Measurements from ENCODE around the gene ZNF783.
A peak's percentile ranks its signal among the peaks of the same experiment; 100 is the strongest.
"Not testable (repeated sequence)": the region's sequence is repeated elsewhere in the genome, so short reads cannot be mapped to it uniquely, and the experiment has no call there.

ZNF783 gene

DNA sequence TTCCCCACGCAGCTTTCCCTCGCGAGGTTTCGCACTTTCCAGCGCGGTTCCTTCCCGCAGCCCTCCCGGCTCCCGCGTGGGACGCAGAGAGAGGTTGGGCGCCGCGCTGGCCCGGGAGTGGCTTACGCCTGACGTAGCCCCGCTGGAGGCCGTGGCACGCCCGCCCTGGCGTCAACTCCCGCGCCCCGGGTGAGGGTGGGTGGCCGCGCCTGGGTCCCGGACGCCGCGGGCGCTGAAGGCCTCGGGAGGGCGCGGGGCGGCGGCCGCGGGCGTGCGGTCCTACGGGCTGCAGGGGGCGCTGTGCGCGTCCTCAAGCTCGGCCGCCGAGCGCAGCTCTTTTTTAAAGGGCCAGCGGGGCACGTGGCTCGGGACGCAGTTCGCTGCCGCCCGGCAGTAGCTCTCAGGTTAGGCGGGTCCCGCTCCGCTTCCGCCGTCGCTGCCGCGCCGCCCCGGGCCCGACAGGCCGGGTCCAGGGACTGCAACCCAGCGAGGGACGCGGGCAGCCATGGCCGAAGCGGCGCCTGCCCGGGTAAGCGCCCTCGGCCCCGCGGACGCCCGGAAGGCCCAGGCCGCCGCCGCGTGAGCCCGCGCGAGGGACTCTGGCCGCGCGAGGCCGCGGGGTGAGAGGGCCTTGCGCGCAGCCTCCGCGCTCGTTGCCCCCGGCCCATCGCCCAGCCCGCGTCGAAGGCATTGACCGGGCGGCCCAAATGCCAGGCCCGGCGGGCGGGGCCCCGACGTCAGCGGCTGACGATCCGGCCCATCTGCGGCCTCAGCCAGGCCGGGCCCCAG is at the start of gene ZNF783:
Gene ZNF783, plus strand, starts transcription at position 368 of the 789 bp plus-strand sequence. Its CDS starts 138 bp downstream, at position 506.
- DNase-seq (ENCODE audit: low read depth) = peak; percentile 49

DNA sequence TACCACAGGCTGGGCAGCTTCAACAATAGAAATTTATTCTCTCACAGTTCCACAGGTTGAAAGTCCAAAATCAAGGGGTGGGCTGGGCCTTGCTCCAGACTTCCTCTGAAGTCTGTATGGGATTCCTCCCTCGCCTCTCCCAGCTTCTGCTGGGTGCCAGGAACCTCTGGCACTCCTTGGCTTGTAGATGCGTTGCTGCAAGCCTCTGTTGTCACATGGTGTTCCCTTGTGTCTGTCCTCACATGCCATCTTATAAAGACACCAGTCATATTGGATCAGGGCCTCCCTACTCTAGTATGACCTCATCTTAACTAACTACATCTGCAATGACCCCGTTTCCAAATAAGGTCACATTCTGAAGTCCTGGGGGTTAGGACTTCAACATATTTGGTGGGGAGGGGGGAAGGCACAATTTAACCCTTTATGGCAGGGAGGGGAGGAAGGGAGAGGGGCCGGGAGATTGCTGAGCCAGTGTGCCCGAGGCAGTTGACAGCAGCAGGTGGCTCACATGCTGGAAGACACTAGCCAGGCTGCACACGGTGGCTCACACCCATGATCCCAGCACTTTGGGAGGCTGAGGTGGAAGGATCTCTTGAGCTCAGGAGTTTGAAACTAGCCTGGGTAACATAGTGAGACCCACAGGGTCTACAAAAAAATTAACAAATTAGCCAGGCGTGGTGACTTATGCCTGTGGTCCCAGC is 47.8 kb upstream of the ZNF783 start:
- DNase-seq (ENCODE audit: low read depth) = no peak

DNA sequence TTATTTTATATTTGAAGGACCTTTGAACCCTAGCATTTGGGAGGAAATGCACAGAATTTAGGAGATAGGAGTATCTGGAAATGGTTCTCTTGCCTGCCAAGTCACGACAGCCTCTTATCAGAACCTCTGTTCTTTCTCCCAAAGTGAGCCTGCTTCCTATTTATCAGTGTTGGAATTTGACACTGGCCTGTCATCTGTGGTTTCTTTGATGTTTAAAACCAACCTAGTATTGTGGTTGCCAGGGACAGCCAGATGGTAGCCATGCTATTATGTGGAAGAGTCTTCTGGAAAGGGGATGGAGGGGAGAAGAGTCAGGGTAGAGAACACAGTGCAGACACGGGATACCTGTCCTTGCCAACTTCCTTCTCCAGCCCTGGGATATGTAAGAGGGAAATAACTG is 45.6 kb upstream of the ZNF783 start:
- no peak for DNase-seq (ENCODE audit: low read depth)

DNA sequence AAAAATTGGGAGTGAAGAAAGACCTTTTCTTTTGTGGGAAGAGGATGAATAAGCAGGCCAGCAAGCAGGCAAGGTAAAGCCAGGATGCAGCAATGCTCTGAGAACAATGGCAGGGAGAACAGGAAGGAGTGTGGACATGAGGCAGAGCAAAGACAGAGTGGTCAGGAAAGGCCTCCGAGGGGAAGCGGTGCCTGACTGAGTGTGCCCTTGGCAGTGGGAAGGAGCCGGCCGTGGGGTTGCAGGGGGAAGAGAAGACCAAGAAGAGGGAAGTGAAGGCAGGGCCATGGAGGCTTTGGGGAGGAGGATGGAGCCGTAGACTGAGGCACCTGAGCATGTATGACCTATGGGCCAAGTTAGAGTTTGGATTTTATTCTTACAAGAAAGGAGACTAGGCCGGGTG is 44.4 kb upstream of the ZNF783 start:
- no peak for DNase-seq (ENCODE audit: low read depth)

DNA sequence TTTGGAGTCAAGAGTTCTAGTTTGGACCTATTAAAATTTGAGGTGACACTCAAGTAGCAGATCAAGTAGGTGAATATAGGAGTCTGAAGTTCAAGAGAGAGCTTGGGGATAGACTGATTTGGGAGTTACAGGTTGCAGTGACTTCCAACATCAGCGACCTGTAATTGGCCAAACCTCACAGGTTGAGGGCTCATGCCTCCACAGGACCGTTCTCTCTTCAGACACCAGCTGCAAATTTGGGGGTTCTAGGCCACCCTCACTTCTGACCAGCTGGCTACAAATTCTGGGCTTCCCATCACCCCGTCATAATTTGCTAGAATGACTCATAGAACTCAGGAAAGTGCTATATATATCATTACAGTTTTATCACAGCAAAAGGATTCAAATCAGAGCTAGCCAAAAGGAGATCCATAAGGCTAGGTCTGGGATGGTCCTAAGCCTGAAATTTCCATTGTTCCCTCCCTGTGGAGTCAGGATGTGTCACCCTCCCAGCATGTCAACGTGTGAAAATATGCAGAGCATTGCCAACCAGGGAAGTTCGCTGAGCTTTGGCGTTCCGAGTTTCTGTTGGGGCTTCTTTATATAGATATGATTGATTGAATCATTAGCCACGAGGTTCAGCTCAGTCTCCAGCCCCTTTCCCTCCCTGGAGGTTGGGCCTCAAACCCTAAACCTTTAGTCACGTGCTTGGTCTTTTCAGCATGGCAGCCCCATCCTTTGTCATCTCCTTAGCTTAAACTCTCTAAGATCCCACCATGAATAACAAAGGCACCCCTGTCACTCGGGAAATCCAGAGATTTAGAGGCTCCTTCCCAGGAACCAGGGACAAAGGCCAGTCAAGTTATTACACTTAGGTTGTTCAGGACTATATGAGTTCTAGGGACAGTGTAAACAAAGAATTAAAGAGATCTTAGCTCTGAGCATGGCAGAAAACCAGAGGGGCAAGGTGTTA is 43.3 kb upstream of the ZNF783 start:
- no peak for DNase-seq (ENCODE audit: low read depth)

DNA sequence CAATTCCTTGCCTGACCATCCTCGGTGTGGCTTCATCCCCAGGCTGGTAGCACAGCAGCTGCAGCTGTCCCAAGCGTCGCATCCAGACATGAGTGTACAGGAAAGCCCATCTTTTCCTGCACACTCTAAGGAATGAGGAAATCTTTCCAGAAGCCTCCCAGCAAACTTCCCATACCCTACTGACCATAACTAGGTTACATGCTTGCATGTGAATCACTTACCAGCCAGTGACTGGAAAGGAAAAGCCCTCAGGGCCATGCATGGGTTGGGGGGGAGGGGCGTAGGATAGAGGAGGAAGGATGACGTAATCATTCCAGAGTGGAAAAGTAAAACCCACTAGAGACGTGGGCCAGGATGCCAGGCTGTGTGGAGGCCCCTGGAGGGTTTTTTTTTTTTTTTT is 41.5 kb upstream of the ZNF783 start:
- no peak for DNase-seq (ENCODE audit: low read depth)

DNA sequence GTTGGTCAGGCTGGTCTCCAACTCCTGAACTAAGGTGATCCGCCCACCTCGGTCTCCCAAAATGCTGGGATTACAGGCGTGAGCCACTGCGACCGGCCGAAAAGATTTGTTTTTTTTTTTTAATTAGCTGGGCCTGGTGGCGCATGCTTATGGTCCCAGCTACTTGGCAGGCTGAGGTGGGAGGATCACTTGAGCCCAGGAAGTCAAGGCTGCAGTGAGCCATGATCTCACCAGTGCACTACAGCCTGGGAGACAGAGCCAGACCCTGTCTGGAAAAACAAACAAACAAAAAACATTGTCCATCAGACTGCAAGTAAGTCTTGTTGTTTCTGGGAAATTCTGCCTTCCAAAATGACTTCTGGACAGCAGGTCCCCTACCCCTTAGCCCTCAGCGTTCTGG is 38.8 kb upstream of the ZNF783 start:
- DNase-seq (ENCODE audit: low read depth) = no peak

DNA sequence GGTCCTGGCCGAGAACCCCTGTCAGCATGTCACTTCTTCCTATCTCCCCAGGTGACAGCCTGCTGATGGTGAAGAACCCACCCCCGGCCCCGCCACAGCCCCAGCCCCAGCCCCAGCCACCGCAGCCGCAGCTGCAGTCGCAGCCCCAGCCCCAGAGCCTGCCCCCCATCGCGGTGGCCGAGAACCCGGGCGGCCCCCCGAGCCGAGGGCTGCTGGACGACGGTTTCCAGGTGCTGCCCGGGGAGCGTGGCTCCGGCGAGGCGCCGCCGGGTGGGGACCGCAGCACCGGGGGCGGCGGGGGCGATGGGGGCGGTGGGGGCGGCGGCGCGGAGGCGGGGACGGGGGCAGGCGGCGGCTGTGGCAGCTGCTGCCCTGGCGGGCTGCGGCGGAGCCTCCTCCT is 38.2 kb upstream of the ZNF783 start:
- no peak for DNase-seq (ENCODE audit: low read depth)

DNA sequence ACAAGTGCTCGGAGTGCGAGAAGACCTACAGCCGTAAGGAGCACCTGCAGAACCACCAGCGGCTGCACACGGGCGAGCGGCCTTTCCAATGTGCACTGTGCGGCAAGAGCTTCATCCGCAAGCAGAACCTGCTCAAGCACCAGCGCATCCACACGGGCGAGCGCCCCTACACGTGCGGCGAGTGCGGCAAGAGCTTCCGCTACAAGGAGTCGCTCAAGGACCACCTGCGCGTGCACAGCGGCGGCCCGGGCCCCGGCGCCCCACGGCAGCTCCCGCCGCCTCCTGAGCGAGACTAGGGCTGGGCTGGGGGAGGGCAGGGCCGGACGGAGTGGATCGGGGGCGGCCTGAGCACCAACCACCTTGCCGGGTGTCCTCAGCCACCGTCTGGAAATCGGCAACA is 37.6 kb upstream of the ZNF783 start:
- no peak for DNase-seq (ENCODE audit: low read depth)

DNA sequence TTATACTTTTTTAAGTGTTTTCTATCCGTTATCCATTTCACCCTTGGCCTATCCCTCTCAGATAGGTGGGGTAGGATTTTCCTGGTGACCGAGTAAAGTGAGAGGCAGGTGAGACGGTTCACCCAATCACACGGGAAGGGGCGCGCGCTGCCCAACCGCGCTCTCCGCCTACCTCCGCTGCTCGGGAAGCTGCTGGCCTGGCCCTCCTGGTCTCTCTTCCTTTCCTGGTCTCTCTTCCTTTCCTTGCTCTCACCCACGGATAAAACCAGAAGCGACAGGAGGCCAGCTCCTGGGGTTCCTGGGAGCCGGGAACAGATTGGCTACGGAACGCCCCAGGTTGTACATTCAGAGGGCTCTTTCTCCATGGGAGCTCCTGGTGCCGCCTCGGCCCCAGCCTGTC is 36.9 kb upstream of the ZNF783 start:
- DNase-seq (ENCODE audit: low read depth) = no peak

DNA sequence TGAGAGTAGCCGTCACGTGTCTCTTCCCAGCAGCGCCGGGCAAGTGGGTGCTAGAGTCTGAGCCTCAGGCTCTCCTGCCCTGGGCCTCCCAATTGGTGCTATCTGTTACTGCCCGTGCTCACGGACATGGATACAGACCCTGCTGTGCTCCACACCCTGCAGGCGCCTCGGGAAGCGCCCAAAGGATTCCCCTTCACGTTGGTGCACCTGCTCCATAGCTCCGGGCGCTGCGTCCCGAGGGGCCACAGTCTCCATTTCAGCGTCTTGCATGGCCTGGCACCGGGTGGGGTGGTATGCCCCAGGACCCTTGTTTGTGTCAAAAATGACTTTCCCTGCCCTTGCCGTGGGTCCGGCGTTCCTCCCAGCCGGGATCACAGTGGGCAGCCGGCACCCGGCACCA is 36.3 kb upstream of the ZNF783 start:
- no peak for DNase-seq (ENCODE audit: low read depth)

DNA sequence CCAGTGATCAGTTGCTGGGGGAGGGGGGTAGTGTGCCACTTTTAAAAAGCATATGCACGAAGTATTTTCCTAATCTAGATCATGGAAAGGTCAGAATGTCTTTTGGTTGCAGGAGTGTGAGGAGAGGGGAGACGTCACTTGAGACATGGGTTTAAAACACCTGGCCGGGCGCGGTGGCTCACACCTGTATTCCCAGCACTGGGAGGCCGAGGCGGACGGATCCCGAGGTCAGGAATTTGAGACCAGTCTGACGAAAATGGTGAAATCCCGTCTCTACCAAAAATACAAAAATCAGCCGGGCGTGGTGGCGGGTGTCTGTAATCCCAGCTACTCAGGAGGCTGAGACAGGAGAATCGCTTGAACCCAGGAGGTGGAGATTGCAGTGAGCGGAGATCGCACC is 35.6 kb upstream of the ZNF783 start:
- DNase-seq (ENCODE audit: low read depth) = not testable (repeated sequence)

DNA sequence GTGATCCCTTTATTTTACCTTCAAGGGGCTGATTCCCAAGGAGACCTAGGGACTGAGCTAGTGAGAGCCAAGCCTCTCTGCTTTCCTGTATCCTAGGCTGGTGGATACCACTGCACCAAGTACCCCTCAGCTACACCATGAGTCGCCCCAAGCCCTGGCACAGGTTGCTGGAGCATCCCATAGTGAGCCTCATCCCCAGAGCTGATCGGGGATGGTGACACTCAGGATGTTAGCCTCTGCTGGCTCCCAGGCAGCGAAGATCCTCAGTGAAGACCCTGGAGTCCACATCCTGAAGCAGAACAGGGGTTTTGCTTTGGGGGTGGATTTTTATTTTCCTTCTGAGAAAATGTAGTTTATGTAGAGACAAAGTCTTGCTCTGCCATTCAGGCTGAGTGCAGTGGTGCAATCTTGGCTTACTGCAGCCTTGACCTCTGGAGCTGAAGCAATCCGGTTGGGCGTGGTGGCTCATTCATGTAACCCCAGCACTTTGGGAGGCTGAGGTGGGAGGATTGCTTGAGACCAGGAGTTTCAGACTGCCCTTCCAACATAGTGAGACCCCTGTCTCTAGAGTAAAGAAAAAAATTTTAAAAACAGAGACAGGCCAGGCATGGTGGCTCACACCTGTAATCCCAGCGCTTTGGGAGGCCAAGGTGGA is 35.0 kb upstream of the ZNF783 start:
- no peak for DNase-seq (ENCODE audit: low read depth)

DNA sequence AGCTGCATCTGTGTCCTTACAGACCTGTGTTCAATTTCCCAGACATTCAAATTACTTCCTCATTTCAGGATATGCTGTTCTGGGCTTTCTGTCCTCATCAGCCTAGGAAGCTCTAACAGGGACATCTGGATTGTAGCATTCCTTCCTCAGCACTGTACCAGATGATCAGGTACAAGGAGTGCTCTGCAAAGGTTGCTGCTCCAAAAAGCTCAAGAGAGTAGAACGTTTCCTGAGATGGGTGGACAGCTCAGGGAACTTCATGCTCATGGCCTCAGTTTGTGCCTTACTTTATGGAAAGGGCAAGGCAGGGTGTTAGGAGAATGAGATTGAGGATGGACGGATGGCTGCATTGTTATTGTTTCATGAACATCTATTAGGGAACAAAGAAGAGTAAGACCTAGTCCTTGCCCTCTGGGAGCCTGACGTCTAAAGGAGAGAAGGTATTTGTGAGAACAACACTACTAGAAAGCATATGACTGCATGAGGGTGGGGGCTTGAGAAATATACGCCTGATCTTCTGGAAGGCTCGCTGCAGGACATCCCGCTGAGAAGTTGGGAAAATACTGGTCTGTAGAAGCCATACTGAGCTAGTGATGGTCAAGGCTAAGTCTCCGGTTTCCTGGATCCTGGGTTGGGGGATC is 33.0 kb upstream of the ZNF783 start:
- DNase-seq (ENCODE audit: low read depth) = no peak

DNA sequence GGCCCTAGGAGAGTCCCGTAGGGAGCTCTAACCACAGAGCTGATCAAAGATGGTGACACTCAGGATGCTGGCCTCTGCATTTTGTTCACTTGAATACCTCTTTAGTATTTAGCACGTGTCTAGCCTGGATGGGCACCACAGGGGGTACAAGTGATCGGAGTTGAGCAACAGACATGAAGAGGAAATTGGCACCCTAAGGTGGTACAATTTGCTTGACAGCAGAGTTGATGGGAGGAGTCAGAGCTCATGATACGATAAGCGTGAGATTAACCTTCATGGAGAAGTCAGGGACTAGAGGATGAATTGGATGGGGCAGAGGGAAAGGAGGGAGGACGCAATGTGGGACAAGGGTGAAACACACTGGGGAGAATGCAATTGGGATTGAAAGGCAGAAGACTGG is 32.5 kb upstream of the ZNF783 start:
- no peak for DNase-seq (ENCODE audit: low read depth)

DNA sequence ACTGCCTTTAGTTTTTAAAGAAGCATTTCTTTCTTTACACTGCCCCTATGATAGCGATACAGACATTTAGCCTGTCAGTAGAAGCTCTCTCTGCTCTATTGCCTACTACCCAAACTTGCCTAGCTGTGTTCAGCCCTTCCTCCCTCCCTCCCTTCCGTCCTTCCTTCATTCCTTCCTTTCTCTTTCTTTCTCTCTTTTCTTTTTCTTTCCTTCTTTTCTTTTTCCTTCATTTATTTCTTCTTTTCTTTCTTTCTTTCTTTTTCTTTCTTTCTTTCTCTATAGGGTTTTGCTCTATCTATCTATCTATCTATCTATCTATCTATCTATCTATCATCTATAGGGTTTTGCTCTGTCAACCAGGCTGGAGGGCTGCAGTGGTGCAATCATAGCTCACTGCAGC is 29.6 kb upstream of the ZNF783 start:
- no peak for DNase-seq (ENCODE audit: low read depth)

DNA sequence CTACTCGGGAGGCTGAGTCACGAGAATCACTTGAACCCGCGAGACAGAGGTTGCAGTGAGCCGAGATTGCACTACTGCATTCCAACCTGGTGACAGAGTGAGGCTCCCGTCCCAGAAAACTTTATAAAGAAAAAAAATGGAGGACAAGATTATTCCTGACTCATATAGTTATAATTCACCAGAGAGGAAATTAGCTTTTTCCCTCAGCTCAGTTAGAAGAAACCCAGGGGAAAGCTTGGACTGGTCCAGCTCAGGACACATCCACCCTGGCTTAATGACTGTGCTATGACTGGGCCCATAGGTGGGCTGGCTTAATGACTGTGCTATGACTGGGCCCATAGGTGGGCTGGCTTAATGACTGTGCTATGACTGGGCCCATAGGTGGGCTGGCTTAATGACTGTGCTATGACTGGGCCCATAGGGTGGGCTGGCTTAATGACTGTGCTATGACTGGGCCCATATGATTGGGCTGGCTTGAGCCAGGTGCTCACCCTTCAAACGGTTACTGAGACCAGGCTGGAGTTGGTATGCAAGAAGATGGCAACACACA is 28.3 kb upstream of the ZNF783 start:
- DNase-seq (ENCODE audit: low read depth) = peak; percentile 74

DNA sequence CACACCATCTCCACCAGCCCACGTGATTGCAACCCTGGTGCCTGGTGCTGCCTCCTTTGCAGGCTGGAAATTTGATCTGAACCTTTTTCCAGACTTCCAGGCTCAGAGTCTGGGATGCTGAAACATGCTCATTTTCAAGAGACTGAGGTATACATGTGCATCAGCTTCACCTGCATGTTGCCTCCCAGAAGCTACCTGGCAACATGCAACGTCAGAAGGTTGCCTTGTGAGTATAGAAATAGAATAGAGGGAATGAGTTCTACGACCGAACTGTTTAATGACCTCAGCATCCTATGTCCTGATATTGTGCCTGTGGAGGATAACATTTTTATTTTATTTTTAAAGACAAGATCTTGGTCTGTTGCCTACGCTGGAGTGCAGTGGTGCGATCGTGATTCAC is 24.5 kb upstream of the ZNF783 start:
- no peak for DNase-seq (ENCODE audit: low read depth)

DNA sequence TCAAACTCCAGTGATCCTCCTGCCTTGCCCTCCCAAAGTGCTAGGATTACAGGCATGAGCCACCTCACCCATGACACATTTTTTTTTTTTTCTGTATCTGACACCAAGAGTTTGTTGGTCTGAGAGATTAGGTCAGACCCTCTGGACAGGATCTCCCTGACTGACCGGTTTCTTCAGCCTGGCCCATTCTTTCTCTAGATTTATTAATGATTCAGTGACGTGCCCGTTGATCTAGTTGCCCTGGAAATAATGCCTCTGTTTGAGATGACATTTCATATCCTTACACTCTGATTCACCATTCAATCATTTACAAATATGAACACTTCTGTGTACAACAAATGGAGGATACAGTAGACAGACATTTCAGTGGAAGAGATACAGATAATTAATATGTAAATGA is 23.9 kb upstream of the ZNF783 start:
- DNase-seq (ENCODE audit: low read depth) = no peak

DNA sequence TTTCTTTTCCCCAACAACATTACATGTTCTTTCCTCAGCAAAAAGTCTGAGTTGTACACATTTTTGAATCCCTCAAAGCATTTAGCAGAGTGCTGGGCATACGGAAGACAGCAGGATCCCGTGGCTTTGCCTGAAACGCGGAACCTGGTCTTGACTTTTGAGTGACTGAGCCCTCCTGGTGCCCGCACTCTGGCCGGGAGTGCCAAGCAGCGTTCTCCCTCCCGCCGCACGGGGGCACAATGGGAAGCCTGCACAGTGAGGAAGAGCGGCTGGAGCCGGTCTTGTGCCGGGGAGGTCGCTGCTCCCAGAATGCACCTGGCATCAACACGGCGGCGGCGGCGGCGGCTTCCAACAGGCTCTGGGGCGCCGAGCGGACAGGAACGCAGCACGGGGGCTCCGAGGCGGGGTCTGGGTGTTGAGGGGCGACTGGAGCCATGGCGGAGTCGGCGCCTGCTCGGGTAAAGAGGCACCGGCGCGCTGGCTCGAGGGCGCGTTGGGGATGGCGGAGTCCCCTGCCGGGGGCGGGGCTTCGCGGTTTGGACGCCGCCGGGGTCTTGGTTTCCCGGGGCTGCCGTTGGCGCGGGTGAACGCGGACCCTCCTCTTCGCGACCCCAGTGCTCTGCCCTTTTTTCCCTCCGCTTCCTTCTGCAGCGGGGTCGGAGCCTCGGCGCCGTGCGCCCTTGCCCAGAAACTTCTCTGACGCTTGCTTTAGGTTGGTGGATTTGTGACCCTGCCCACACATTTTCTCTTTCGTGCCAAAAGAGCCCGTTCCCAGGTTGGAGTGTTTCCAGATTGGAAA is 22.5 kb upstream of the ZNF783 start, which contains the start of gene ZNF212:
Gene ZNF212, plus strand, starts transcription at position 307 of the 799 bp plus-strand sequence. Its CDS starts 128 bp downstream, at position 435.
- DNase-seq (ENCODE audit: low read depth) = no peak
